IMR-90 (cell line): ENCODE data around the gene PNMA6E. TPM values are rescaled to one million over a fixed set of nuclear protein-coding genes. Genes with fewer than 3 reads are reported as not detected.

Source experiments
- ATAC-seq: fragments of 200-7000 bp; cut with Tn5 transposase; 2 replicates; pipeline ENCODE4 v1.9.1; 2020; ENCODE audit warnings: low read depth, mild to moderate bottlenecking, moderate library complexity
- BruUV-seq: library from RNA; stranded (reverse); fragments of 400-500 nt; replicated peaks from 2 replicates; lab custom pipeline; 2021; lab: Mats Ljungman, UMichigan
- CTCF ChIA-PET: fragments of 300-600 bp; formaldehyde crosslinking; extraction: SDS; loops from one replicate; lab custom pipeline; 2021; ENCODE audit warnings: antibody characterized with exemption; lab: Yijun Ruan, JAX
- POLR2A ChIA-PET: fragments of 300-600 bp; sonication (Branson Sonifier 250); formaldehyde crosslinking; loops from one replicate; lab custom pipeline; 2022; ENCODE audit warnings: antibody characterized with exemption; ENCODE audit not compliant: unreplicated experiment; lab: Charles Lee
- DNase-seq: peaks from one replicate; pipeline ENCODE4 v3.0.0; 2013
- H2AFZ ChIP-seq: replicated peaks from 2 replicates; pipeline ENCODE3; 2013; ENCODE audit warnings: low read length, mild to moderate bottlenecking; ENCODE audit not compliant: poor library complexity
- H2AK5ac ChIP-seq: 2 replicates; pipeline ENCODE4 v1.6.1; 2013; ENCODE audit warnings: low read depth, low read length, inconsistent platforms
- H2AK9ac ChIP-seq: replicated peaks from 2 replicates; pipeline ENCODE3; 2013; ENCODE audit warnings: mild to moderate bottlenecking, low read depth, low read length, moderate library complexity; ENCODE audit not compliant: poor library complexity
- H2BK120ac ChIP-seq: 2 replicates; pipeline ENCODE4 v1.6.1; 2013; ENCODE audit warnings: low read depth, low read length, inconsistent platforms
- H2BK15ac ChIP-seq: 3 replicates; pipeline ENCODE4 v1.6.1; 2013; ENCODE audit warnings: low read depth, low read length, inconsistent platforms
- H2BK20ac ChIP-seq: 2 replicates; pipeline ENCODE4 v1.6.1; 2013; ENCODE audit warnings: low read depth, mild to moderate bottlenecking, inconsistent platforms, low read length, moderate library complexity
- H2BK5ac ChIP-seq: 2 replicates; pipeline ENCODE4 v1.6.1; 2013; ENCODE audit warnings: mild to moderate bottlenecking, low read depth, low read length, inconsistent platforms; ENCODE audit not compliant: poor library complexity, severe bottlenecking
- H3K14ac ChIP-seq: replicated peaks from 2 replicates; pipeline ENCODE4 v1.6.1; 2013; ENCODE audit warnings: low read depth, low read length, inconsistent platforms
- H3K18ac ChIP-seq: 2 replicates; pipeline ENCODE4 v1.6.1; 2013; ENCODE audit warnings: low read depth, low read length, control low read depth
- H3K23ac ChIP-seq: 2 replicates; pipeline ENCODE4 v1.6.1; 2013; ENCODE audit warnings: low read depth, low read length, inconsistent platforms
- H3K27ac ChIP-seq: 2 replicates; pipeline ENCODE4 v1.5.1; 2013; ENCODE audit warnings: mild to moderate bottlenecking, control low read depth, low read length; ENCODE audit not compliant: insufficient read depth
- H3K27me3 ChIP-seq: 2 replicates; pipeline ENCODE4 v1.6.1; 2013; ENCODE audit warnings: low read length; ENCODE audit not compliant: control insufficient read depth, insufficient read depth
- H3K36me3 ChIP-seq: 2 replicates; pipeline ENCODE4 v1.6.1; 2013; ENCODE audit warnings: low read length, mixed read lengths; ENCODE audit not compliant: control insufficient read depth, insufficient read depth
- H3K4ac ChIP-seq: 2 replicates; pipeline ENCODE4 v1.6.1; 2013; ENCODE audit warnings: low read depth, low read length, inconsistent platforms
- H3K4me1 ChIP-seq: 2 replicates; pipeline ENCODE4 v1.6.1; 2013; ENCODE audit warnings: low read length, mixed read lengths; ENCODE audit not compliant: control insufficient read depth, insufficient read depth
- H3K4me2 ChIP-seq: 2 replicates; pipeline ENCODE4 v1.6.1; 2013; ENCODE audit warnings: low read depth, mild to moderate bottlenecking, control low read depth, low read length, moderate library complexity
- H3K4me3 ChIP-seq: 2 replicates; pipeline ENCODE4 v1.5.1; 2013; ENCODE audit warnings: low read depth, mild to moderate bottlenecking, control low read depth, low read length, moderate library complexity; ENCODE audit not compliant: insufficient read depth
- H3K56ac ChIP-seq: 2 replicates; pipeline ENCODE4 v1.6.1; 2013; ENCODE audit warnings: low read length, inconsistent platforms; ENCODE audit not compliant: insufficient read depth; ENCODE audit errors: extremely low read depth
- H3K79me1 ChIP-seq, 2 experiments: 2 replicates each; pipeline ENCODE4 v1.6.1; 2013; ENCODE audit warnings: low read length in 2 of 2, inconsistent platforms in 1 of 2, low read depth in 1 of 2
- H3K9ac ChIP-seq: 2 replicates; pipeline ENCODE4 v1.6.1; 2013; ENCODE audit warnings: low read depth, low read length, control low read depth
- H3K9me1 ChIP-seq: 2 replicates; pipeline ENCODE4 v1.6.1; 2013; ENCODE audit warnings: low read length, inconsistent platforms; ENCODE audit not compliant: insufficient read depth
- H3K9me3 ChIP-seq: 2 replicates; pipeline ENCODE4 v1.6.1; 2013; ENCODE audit warnings: low read length; ENCODE audit not compliant: control insufficient read depth, insufficient read depth
- H4K20me1 ChIP-seq: 2 replicates; pipeline ENCODE4 v1.6.1; 2013; ENCODE audit warnings: low read length, inconsistent platforms; ENCODE audit not compliant: insufficient read depth
- H4K5ac ChIP-seq: 2 replicates; pipeline ENCODE4 v1.6.1; 2013; ENCODE audit warnings: mild to moderate bottlenecking, low read depth, low read length, control low read depth
- H4K8ac ChIP-seq, 2 experiments: 2 replicates each; pipeline ENCODE4 v1.6.1; 2013; ENCODE audit warnings: low read depth in 2 of 2, low read length in 2 of 2, control low read depth in 1 of 2, inconsistent platforms in 1 of 2
- H4K91ac ChIP-seq: 2 replicates; pipeline ENCODE4 v1.6.1; 2013; ENCODE audit warnings: low read depth, low read length, inconsistent platforms; ENCODE audit not compliant: insufficient read depth
- BHLHE40 ChIP-seq: fragments of 150-350 bp; IDR thresholded peaks from 2 replicates; pipeline ENCODE4 v1.6.1; 2016; ENCODE audit warnings: mild to moderate bottlenecking, low read depth, low read length
- CEBPB ChIP-seq: IDR thresholded peaks from 2 replicates; pipeline ENCODE4 v1.6.1; 2012; ENCODE audit warnings: low read depth, low read length, improper control_type of control experiment
- CHD1 ChIP-seq: IDR thresholded peaks from 2 replicates; pipeline ENCODE4 v1.6.1; 2012; ENCODE audit warnings: low read depth, low read length, improper control_type of control experiment
- CTCF ChIP-seq: conservative IDR thresholded peaks from 2 replicates; pipeline ENCODE4 v1.5.1; 2012; ENCODE audit warnings: mild to moderate bottlenecking, low read depth, low read length, improper control_type of control experiment
- ELK1 ChIP-seq: fragments of 150-350 bp; IDR thresholded peaks from 2 replicates; pipeline ENCODE4 v1.6.1; 2016; ENCODE audit warnings: low read depth, mild to moderate bottlenecking, low read length, moderate library complexity, borderline replicate concordance
- FOS ChIP-seq: fragments of 150-350 bp; IDR thresholded peaks from 2 replicates; pipeline ENCODE4 v1.6.1; 2016; ENCODE audit warnings: low read depth, low read length
- MAFK ChIP-seq: IDR thresholded peaks from 2 replicates; pipeline ENCODE4 v1.6.1; 2012; ENCODE audit warnings: low read depth, low read length, improper control_type of control experiment
- MAZ ChIP-seq: IDR thresholded peaks from 2 replicates; pipeline ENCODE4 v1.6.1; 2012; ENCODE audit warnings: low read depth, mild to moderate bottlenecking, low read length, improper control_type of control experiment, moderate library complexity, borderline replicate concordance
- MXI1 ChIP-seq: IDR thresholded peaks from 2 replicates; pipeline ENCODE4 v1.6.1; 2012; ENCODE audit warnings: low read depth, mild to moderate bottlenecking, low read length, moderate library complexity, borderline replicate concordance
- NFE2L2 ChIP-seq: fragments of 150-350 bp; IDR thresholded peaks from 2 replicates; pipeline ENCODE4 v1.6.1; 2016; ENCODE audit warnings: low read depth, mild to moderate bottlenecking, low read length
- POLR2A ChIP-seq: IDR thresholded peaks from 2 replicates; pipeline ENCODE4 v1.6.1; 2012; ENCODE audit warnings: mild to moderate bottlenecking, low read depth, low read length
- RAD21 ChIP-seq: IDR thresholded peaks from 2 replicates; pipeline ENCODE4 v1.6.1; 2012; ENCODE audit warnings: low read length, improper control_type of control experiment
- RCOR1 ChIP-seq: IDR thresholded peaks from 2 replicates; pipeline ENCODE4 v1.6.1; 2012; ENCODE audit warnings: mild to moderate bottlenecking, low read length, improper control_type of control experiment; ENCODE audit not compliant: insufficient replicate concordance
- RFX5 ChIP-seq: IDR thresholded peaks from 2 replicates; pipeline ENCODE4 v1.8.0; 2012; ENCODE audit warnings: low read depth, mild to moderate bottlenecking, low read length, moderate library complexity
- SMC3 ChIP-seq: fragments of 150-350 bp; IDR thresholded peaks from 2 replicates; pipeline ENCODE4 v1.6.1; 2016; ENCODE audit warnings: low read depth, mild to moderate bottlenecking, antibody characterized with exemption, low read length, moderate library complexity
- USF2 ChIP-seq: fragments of 150-350 bp; IDR thresholded peaks from 2 replicates; pipeline ENCODE4 v1.6.1; 2017; ENCODE audit warnings: mild to moderate bottlenecking, antibody characterized with exemption, low read length, low read depth
- WGBS, 2 experiments: methylation state at CpG; one replicate each; pipeline versions ENCODE4 v1.1.5 to v1.1.7; 2013; ENCODE audit warnings: missing lambda C conversion rate in 2 of 2; ENCODE audit not compliant: insufficient read length in 1 of 2; ENCODE audit errors: extremely low coverage in 2 of 2; 5-methylcytosine and 5-hydroxymethylcytosine counted together
- dilution Hi-C: fragments of 300-500 bp; cut with HindIII; formaldehyde crosslinking; loops from one replicate; pipeline ENCODE4 v1.14.3; 2018; ENCODE audit warnings: low sequenced_read_pairs; ENCODE audit not compliant: unreplicated experiment
- in situ Hi-C: fragments of 300-500 bp; cut with MboI; formaldehyde crosslinking; loops from 3 replicates; pipeline ENCODE4 v1.14.3; 2019; ENCODE audit warnings: low sequenced_read_pairs, inconsistent platforms, mixed read lengths
- intact Hi-C: fragments of 100-400 bp; cut with micrococcal nuclease; formaldehyde crosslinking; loops from 2 replicates; pipeline ENCODE4 v1.10.0; 2022
- polyA plus RNA-seq, 3 experiments: library from polyadenylated mRNA; depleted of rRNA; stranded (reverse); fragments of >200 nt; gene quantifications; 2 replicates each; pipeline ENCODE4 v1.2.3, GENCODE V29; 2012; ENCODE audit warnings: low replicate concordance in 1 of 3
- total RNA-seq: library from RNA; depleted of rRNA; stranded (reverse); fragments of >200 nt; gene quantifications from 2 replicates; pipeline ENCODE4 v1.2.3, GENCODE V29; 2012

The PNMA6E gene
- total and polyA plus RNA-seq, 2 of the 4 experiments (the other 2 are of a cell fraction) = not detected

- POLR2A ChIA-PET = no interaction called here
Measured at GRCh38 chrX:153379971-153380581, 21.1 kb downstream of the PNMA6E start.

More at GRCh38 chrX:153379971-153380581, 21.1 kb downstream of the PNMA6E start:
- Histone ChIP-seq H3K27me3 (peaks cover 2% of the 10 kb centered on the region), H2BK5ac (no peak overlapping the region), H3K9me1 (no peaks in the 10 kb centered on the region), H3K14ac (no peak overlapping the region), H2AFZ (no peak overlapping the region), H2AK5ac (no peak overlapping the region), H3K4me3 (no peak overlapping the region), H2BK20ac (no peak overlapping the region), H2BK120ac (no peak overlapping the region), H2BK15ac (no peak overlapping the region), H4K20me1 (no peaks in the 10 kb centered on the region), H3K56ac (no peak overlapping the region), H3K9me3 (no peaks in the 10 kb centered on the region; the same call in 1 of the 2 replicates), H3K4me1 (peaks cover 2% of the 10 kb centered on the region; the same call in 1 of the 2 replicates), H2AK9ac (no peak overlapping the region), H3K4me2 (no peak overlapping the region), H3K4ac (no peak overlapping the region), H3K23ac (no peak overlapping the region), H4K8ac (no peak overlapping the region), H3K79me1 (no peaks in the 10 kb centered on the region), H3K9ac (no peak overlapping the region), H3K36me3 (no peaks in the 10 kb centered on the region), H4K5ac (no peak overlapping the region), H3K27ac (no peak overlapping the region), H3K18ac (no peak overlapping the region), H4K91ac (no peak overlapping the region)
- DNase-seq = no peak
- in situ Hi-C loops (no loop called here), dilution Hi-C loops (no loop called here), intact Hi-C loops (no loop called here)
- 48% methylated on average over 6 of the region's 13 CpGs; no CpG with 5 or more reads in 1 of the 2 experiments for WGBS, 2 experiments
- CTCF ChIA-PET = no interaction called here
- no peak for ATAC-seq
- no peak for TF ChIP-seq USF2
- no peak for TF ChIP-seq FOS
- no peak for TF ChIP-seq RFX5
- TF ChIP-seq CTCF = no peak
- no peak for TF ChIP-seq MXI1
- no peak for TF ChIP-seq MAFK
- TF ChIP-seq RAD21 = no peak
- no peak for TF ChIP-seq BHLHE40
- TF ChIP-seq SMC3 = no peak
- no peak for TF ChIP-seq POLR2A
- no peak for TF ChIP-seq MAZ
- no peak for TF ChIP-seq CHD1
- no peak for TF ChIP-seq ELK1
- no peak for TF ChIP-seq RCOR1
- TF ChIP-seq NFE2L2 = no peak
- TF ChIP-seq CEBPB = no peak
- BruUV-seq = no TSS peak
